Stomach (tissue), 9 donors: Measurements from ENCODE around the gene DFFB. TPM values are rescaled to one million over a fixed set of nuclear protein-coding genes. Genes with fewer than 3 reads are reported as not detected.

Experiments
- DNase-seq, 2 donors: peaks; one replicate each; pipeline versions ENCODE4 v3.0.0 to v3.0.0-alpha.2; 2013 to 2019
- H3K27ac ChIP-seq, 5 donors: fragments of 200-600 bp in 4 of 5; sonication (generic) in 4 of 5; one replicate each; pipeline ENCODE4 v1.5.1; 2013 to 2019; ENCODE audit warnings: mild to moderate bottlenecking in 1 of 5, moderate library complexity in 1 of 5
- H3K27me3 ChIP-seq, 3 donors: fragments of 200-600 bp; sonication (generic); one replicate each; pipeline ENCODE4 v1.5.1; 2017 to 2019; ENCODE audit warnings: mixed run types in 1 of 3
- H3K36me3 ChIP-seq, 4 donors: fragments of 200-600 bp; sonication (generic); 1 replicate in 3 of 4; 2 replicates in 1 of 4; pipeline ENCODE4 v1.5.1; 2016 to 2019
- H3K4me1 ChIP-seq, 4 donors: fragments of 200-600 bp; sonication (generic); one replicate each; pipeline ENCODE4 v1.5.1; 2016 to 2019
- H3K4me3 ChIP-seq, 4 donors: fragments of 200-600 bp; sonication (generic) in 3 of 4; one replicate each; pipeline ENCODE4 v1.5.1; 2016 to 2019; ENCODE audit warnings: mild to moderate bottlenecking in 1 of 4
- H3K9me3 ChIP-seq, 4 donors: fragments of 200-600 bp; sonication (generic); one replicate each; pipeline ENCODE4 v1.5.1; 2016 to 2019
- CTCF ChIP-seq, 7 experiments: fragments of 450-650 bp in 4 of 7; fragments of 200-600 bp in 3 of 7; sonication (generic) in 3 of 7; IDR thresholded peaks; one replicate each; pipeline ENCODE4 v1.5.1; 2016 to 2019; ENCODE audit warnings: antibody characterized with exemption in 7 of 7, control low read depth in 2 of 7, mild to moderate bottlenecking in 1 of 7
- EP300 ChIP-seq: sonication (generic); formaldehyde crosslinking; IDR thresholded peaks from one replicate; pipeline ENCODE4 v1.6.1; 2017; ENCODE audit warnings: antibody characterized with exemption
- POLR2A ChIP-seq, 4 donors: fragments of 450-650 bp; IDR thresholded peaks; one replicate each; pipeline ENCODE4 v1.6.1; 2016; ENCODE audit warnings: antibody characterized with exemption in 4 of 4, control low read depth in 2 of 4, mild to moderate bottlenecking in 1 of 4, moderate library complexity in 1 of 4
- POLR2AphosphoS5 ChIP-seq, 3 donors: sonication (generic); formaldehyde crosslinking; IDR thresholded peaks; one replicate each; pipeline ENCODE4 v1.6.1; 2016; ENCODE audit warnings: antibody characterized with exemption in 3 of 3
- WGBS, 5 donors: extraction: QIAGEN DNeasy Blood & Tissue Kit in 3 of 5; methylation state at CpG; one replicate each; pipeline versions ENCODE4 v1.1.5 to v1.1.7; 2013 to 2018; 5-methylcytosine and 5-hydroxymethylcytosine counted together
- intact Hi-C: fragments of 100-400 bp; cut with DNase I; formaldehyde crosslinking; loops from one replicate; pipeline ENCODE4 v1.15.1; 2023; ENCODE audit warnings: low total_unique reads
- polyA plus RNA-seq, 3 donors: library from polyadenylated mRNA; stranded (reverse); fragments of 200-250 nt; gene quantifications; one replicate each; pipeline ENCODE4 v1.2.3, GENCODE V29; 2013
- total RNA-seq, 5 donors: library from RNA; depleted of rRNA; stranded (reverse); fragments of >200 nt; gene quantifications; one replicate each; pipeline versions ENCODE4 v1.1.0 to v1.2.3, GENCODE V29; 2014 to 2016
- donor health status: healthy with polysubstance abuse.
- donor health status: Bipolar disorder and iron deficiency.
- donor health status: healthy.

DFFB gene
- total and polyA plus RNA-seq, 8 donors = 1.2 to 9.3 (median 4.8) TPM

DNA sequence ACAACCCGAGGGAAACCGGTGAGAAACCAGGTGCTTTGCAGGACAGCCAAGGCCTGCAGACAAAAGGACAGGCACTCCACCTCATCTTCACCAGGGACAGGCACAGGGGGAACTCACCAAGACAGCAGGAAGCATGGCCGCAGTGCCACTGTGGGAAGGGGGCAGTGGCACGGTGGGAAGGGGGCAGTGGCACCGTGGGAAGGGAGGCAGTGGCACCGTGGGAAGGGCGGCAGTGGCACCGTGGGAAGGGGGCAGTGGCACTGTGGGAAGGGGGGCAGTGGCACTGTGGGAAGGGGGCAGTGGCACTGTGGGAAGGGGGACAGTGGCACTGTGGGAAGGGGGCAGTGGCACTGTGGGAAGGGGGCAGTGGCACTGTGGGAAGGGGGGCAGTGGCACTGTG lies 32.6 kb upstream of the DFFB start:
- no peaks in the 10 kb centered on the region for H3K9me3 ChIP-seq
- TF ChIP-seq EP300 (no peak), POLR2AphosphoS5 (IDR thresholded peaks at IDR 0.05) (no peak), CTCF (IDR thresholded peaks at IDR 0.05) (no peak), POLR2A (IDR thresholded peaks at IDR 0.05) (no peak)
- 79 to 96% (median 89%) methylated on average over 5 to 8 of the region's 8 CpGs for WGBS, 5 donors
- no peak overlapping the region for H3K4me3 ChIP-seq
- no peak overlapping the region for H3K27ac ChIP-seq
- H3K36me3 ChIP-seq = peaks cover 77 to 100% (median 100%) of the 10 kb centered on the region in 4 donors
- intact Hi-C loops = no loop called here
- DNase-seq = no peak
- H3K4me1 ChIP-seq = no peaks in the 10 kb centered on the region
- H3K27me3 ChIP-seq = no peaks in the 10 kb centered on the region

DNA sequence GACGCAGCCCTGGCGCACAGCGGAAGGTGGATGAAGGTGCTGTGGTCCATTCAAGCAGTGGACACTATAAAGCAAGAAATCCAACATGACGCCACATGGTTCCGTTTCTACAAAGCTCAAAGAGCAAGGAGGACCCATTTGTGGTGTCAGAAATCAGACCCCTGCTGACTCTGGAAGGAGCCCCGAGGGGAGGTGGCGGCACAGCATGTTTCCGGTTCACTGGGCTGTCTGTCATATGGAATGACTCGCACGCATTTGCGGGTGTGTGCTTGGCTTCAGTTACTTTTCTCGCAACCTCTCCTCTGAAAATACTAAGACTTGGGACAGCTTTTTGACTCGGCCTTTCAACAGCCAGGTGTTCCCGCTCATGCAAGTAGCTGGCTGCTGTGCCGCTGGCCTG lies 31.9 kb upstream of the DFFB start:
- H3K4me1 ChIP-seq = no peaks in the 10 kb centered on the region
- intact Hi-C loops = no loop called here
- DNase-seq = no peak
- no peak overlapping the region for H3K4me3 ChIP-seq
- WGBS, 5 donors = 84 to 93% (median 85%) methylated on average over 12 to 15 of the region's 15 CpGs
- no peak overlapping the region for H3K27ac ChIP-seq
- peaks cover 73 to 100% (median 100%) of the 10 kb centered on the region in 4 donors for H3K36me3 ChIP-seq
- no peaks in the 10 kb centered on the region for H3K27me3 ChIP-seq
- no peak for TF ChIP-seq POLR2A (IDR thresholded peaks at IDR 0.05)
- no peak for TF ChIP-seq POLR2AphosphoS5 (IDR thresholded peaks at IDR 0.05)
- TF ChIP-seq EP300 = no peak
- no peak for TF ChIP-seq CTCF (IDR thresholded peaks at IDR 0.05)
- no peaks in the 10 kb centered on the region for H3K9me3 ChIP-seq

DNA sequence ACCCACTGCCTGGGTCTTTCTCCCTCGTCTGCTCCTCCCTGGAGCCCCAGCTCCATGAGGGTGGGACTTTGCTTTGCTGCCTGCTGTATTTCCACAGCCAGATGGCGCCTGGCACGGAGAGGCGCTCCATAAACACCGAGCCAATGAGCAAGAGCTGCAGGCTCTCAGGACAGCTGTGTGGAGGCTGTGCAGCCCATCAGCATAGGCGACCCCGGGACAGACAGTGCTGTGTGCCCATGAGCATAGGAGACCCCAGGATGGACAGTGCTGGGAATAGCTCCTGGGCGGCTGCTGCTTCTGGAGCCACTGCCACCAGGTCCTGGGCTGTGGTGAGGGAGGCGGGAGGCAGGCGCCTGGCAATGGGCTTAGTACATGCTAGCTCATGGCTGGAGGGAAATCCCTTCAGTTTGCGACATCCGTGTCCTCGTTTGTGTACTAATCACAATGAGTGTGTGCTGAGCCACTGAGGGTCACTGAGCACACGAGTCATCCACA lies 29.4 kb upstream of the DFFB start:
- H3K9me3 ChIP-seq = no peaks in the 10 kb centered on the region
- peaks cover 68 to 100% (median 99%) of the 10 kb centered on the region in 4 donors for H3K36me3 ChIP-seq
- no peaks in the 10 kb centered on the region for H3K27me3 ChIP-seq
- H3K4me1 ChIP-seq = no peaks in the 10 kb centered on the region
- DNase-seq = no peak
- intact Hi-C loops = no loop called here
- TF ChIP-seq POLR2A (IDR thresholded peaks at IDR 0.05) (no peak), POLR2AphosphoS5 (IDR thresholded peaks at IDR 0.05) (no peak), EP300 (no peak), CTCF (IDR thresholded peaks at IDR 0.05) (no peak)
- whole genome bisulfite sequencing, 5 donors = 85 to 90% (median 88%) methylated on average over 13 to 14 of the region's 14 CpGs
- no peak overlapping the region for H3K4me3 ChIP-seq
- H3K27ac ChIP-seq = no peak overlapping the region

DNA sequence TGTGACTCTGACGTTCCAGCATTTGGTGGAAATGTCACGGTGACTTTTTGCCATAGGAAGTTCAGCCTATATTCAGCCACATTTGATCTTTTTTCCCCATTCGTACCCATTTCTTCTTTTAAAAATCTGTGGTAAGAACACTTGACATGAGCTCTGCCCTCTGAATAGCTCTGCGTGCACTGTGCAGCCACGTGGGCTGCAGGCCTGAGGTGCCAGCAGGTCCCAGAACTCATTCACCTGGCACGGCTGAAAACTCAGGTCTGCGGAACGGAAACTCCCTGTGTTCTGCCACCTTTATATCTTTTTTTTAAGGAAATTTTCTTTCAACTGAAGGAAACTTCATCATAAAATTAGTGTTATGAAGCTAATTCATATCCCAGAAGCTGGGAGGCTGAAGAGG lies 28.9 kb upstream of the DFFB start:
- Histone ChIP-seq H3K27me3 (no peaks in the 10 kb centered on the region), H3K27ac (no peak overlapping the region), H3K4me1 (no peaks in the 10 kb centered on the region), H3K9me3 (no peaks in the 10 kb centered on the region), H3K36me3 (peaks cover 64 to 100% (median 99%) of the 10 kb centered on the region in 4 donors), H3K4me3 (no peak overlapping the region)
- WGBS, 5 donors = 93 to 96% (median 94%) methylated on average over 8 of the region's 8 CpGs
- intact Hi-C loops = no loop called here
- no peak for DNase-seq
- TF ChIP-seq EP300 (no peak), CTCF (IDR thresholded peaks at IDR 0.05) (no peak), POLR2AphosphoS5 (IDR thresholded peaks at IDR 0.05) (no peak), POLR2A (IDR thresholded peaks at IDR 0.05) (no peak)
